ENCODE data around the gene BRPF3. TPM values are rescaled to one million over a fixed set of nuclear protein-coding genes. Genes with fewer than 3 reads are reported as not detected.

Gene BRPF3
- polyA plus RNA-seq (10.1 and 12.6 TPM in 2 replicates), polyA minus RNA-seq (37.3 and 42.7 TPM in 2 replicates)

DNA sequence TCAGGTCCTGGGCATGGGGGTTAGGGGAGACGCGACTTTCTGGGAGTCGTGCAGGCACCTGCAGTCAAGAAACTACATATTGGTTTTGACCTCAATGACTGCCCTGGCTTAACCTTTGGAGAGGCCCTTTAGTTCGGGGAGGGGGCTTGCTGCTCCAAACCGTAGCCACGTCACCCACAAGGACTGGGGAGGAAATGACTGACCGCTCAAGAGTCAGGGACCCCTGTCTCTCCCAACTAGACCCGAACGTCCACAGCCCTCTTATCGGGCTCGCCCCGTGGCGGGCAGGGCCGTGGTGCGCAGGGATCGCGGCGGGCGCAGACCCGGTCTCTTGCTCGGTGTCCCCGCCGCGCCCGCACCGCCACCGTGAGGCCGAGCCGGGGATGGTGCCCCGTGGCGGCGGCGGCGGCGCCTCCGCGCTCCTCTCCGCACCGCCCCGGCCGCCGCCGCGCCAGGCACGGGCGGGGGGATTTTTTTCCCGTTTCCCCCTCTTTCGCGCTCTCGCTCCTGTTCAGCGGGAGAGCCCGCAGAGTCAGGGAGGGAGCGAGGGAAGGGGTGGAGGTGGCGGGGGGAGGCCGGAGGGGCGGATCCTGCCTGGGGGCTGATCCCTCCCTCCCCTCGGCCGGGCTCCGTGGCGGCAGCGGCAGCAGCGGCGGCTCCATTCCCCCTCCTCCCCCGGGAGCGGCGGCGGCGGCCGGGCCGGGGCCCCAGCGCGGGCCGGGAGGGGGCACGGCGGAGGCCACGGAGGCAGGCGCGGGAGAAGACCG, at the start of gene BRPF3:
Gene BRPF3, plus strand, starts transcription at position 632 of the 767 bp plus-strand sequence. CDS start 3,579 bp downstream, outside the sequence.
- H3K4me3 ChIP-seq (ENCODE audit: low read length): peak within 1 kb of the TSS; percentile 81
- H3K9ac ChIP-seq (ENCODE audit: low read length): peak within 1 kb of the TSS; percentile 91
- H3K9me2 ChIP-seq (ENCODE audit: insufficient read depth, low read length): no peaks in the 10 kb centered on the region
- no peaks in the 10 kb centered on the region for H4K20me1 ChIP-seq (ENCODE audit: insufficient read depth)
- H3K27me3 ChIP-seq (ENCODE audit: insufficient read depth, low read depth, low read length): no peaks in the 10 kb centered on the region
- no peaks in the 10 kb centered on the region for H3K9me3 ChIP-seq (ENCODE audit: low read length)
- H3K27ac ChIP-seq (ENCODE audit: low read length): peak within 1 kb of the TSS; percentile 95
- TF ChIP-seq EP300 (conservative IDR thresholded peaks at IDR 0.05; ENCODE audit: poor library complexity, severe bottlenecking) (peak; percentile 42), MXI1 (conservative IDR thresholded peaks at IDR 0.05; ENCODE audit: poor library complexity, severe bottlenecking) (peak; percentile 57), CTCF (IDR thresholded peaks at IDR 0.05; ENCODE audit: poor library complexity, severe bottlenecking) (peak; percentile 85), POLR2AphosphoS5 (IDR thresholded peaks at IDR 0.05) (peak; percentile 51), EZH2 (IDR thresholded peaks at IDR 0.05; ENCODE audit: borderline replicate concordance, insufficient read depth, low read length, poor library complexity, severe bottlenecking) (no peak), SMC3 (conservative IDR thresholded peaks at IDR 0.05; ENCODE audit: poor library complexity) (peak; percentile 73), RAD21 (conservative IDR thresholded peaks at IDR 0.05) (peak; percentile 77), TAF1 (IDR thresholded peaks at IDR 0.05; ENCODE audit: low read depth) (no peak)
- TF ChIP-seq, protein P1, sequence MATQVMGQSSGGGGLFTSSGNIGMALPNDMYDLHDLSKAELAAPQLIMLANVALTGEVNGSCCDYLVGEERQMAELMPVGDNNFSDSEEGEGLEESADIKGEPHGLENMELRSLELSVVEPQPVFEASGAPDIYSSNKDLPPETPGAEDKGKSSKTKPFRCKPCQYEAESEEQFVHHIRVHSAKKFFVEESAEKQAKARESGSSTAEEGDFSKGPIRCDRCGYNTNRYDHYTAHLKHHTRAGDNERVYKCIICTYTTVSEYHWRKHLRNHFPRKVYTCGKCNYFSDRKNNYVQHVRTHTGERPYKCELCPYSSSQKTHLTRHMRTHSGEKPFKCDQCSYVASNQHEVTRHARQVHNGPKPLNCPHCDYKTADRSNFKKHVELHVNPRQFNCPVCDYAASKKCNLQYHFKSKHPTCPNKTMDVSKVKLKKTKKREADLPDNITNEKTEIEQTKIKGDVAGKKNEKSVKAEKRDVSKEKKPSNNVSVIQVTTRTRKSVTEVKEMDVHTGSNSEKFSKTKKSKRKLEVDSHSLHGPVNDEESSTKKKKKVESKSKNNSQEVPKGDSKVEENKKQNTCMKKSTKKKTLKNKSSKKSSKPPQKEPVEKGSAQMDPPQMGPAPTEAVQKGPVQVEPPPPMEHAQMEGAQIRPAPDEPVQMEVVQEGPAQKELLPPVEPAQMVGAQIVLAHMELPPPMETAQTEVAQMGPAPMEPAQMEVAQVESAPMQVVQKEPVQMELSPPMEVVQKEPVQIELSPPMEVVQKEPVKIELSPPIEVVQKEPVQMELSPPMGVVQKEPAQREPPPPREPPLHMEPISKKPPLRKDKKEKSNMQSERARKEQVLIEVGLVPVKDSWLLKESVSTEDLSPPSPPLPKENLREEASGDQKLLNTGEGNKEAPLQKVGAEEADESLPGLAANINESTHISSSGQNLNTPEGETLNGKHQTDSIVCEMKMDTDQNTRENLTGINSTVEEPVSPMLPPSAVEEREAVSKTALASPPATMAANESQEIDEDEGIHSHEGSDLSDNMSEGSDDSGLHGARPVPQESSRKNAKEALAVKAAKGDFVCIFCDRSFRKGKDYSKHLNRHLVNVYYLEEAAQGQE (IDR thresholded peaks at IDR 0.05; ENCODE audit: borderline replicate concordance): no peak
- H3K4me2 ChIP-seq (ENCODE audit: low read length): peak within 1 kb of the TSS; percentile 56
- peak within 1 kb of the TSS; percentile 90 for H2AFZ ChIP-seq (ENCODE audit: low read depth, low read length)
- peaks cover 16% of the 10 kb centered on the region for H3K36me3 ChIP-seq (ENCODE audit: insufficient read depth, low read length)
- H3K79me2 ChIP-seq (replicated peaks; ENCODE audit: insufficient read depth, low read length): peaks cover 39% of the 10 kb centered on the region
- no peaks in the 10 kb centered on the region for H3F3A ChIP-seq (ENCODE audit: insufficient read depth, low read length, poor library complexity, severe bottlenecking)

DNA sequence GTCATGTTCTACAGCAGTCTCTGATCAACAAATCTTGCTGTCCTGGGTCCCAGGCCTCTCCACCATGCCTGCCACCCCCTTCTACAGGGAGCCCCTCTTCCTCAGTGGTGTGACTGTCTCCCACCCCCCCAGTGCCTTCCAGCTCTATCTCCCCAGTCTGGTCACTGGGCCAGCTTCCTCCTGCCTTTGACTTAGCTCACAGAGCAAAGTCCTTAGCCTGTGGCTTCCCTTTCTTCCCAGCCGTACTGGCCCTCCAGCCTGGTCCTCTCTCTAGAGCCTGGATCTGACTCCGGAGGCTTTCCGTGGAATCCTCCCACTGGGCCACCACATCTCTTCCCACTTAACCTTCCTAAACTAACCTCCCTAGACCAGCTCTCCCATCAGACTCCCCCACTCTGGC, 49.2 kb upstream of the BRPF3 start:
- H3K9me3 ChIP-seq (ENCODE audit: low read length): no peaks in the 10 kb centered on the region
- H3K9ac ChIP-seq (ENCODE audit: low read length): no peak overlapping the region
- H2AFZ ChIP-seq (ENCODE audit: low read depth, low read length): no peak overlapping the region
- H3K4me2 ChIP-seq (ENCODE audit: low read length): no peak overlapping the region
- H3F3A ChIP-seq (ENCODE audit: insufficient read depth, low read length, poor library complexity, severe bottlenecking): no peaks in the 10 kb centered on the region
- H3K9me2 ChIP-seq (ENCODE audit: insufficient read depth, low read length): no peaks in the 10 kb centered on the region
- H3K4me3 ChIP-seq (ENCODE audit: low read length): no peak overlapping the region
- no peaks in the 10 kb centered on the region for H3K36me3 ChIP-seq (ENCODE audit: insufficient read depth, low read length)
- H3K79me2 ChIP-seq (replicated peaks; ENCODE audit: insufficient read depth, low read length): no peaks in the 10 kb centered on the region
- no peaks in the 10 kb centered on the region for H3K27me3 ChIP-seq (ENCODE audit: insufficient read depth, low read depth, low read length)
- no peak overlapping the region for H3K27ac ChIP-seq (ENCODE audit: low read length)
- no peaks in the 10 kb centered on the region for H4K20me1 ChIP-seq (ENCODE audit: insufficient read depth)
- TF ChIP-seq SMC3 (conservative IDR thresholded peaks at IDR 0.05; ENCODE audit: poor library complexity) (no peak), EZH2 (IDR thresholded peaks at IDR 0.05; ENCODE audit: borderline replicate concordance, insufficient read depth, low read length, poor library complexity, severe bottlenecking) (no peak), POLR2AphosphoS5 (IDR thresholded peaks at IDR 0.05) (no peak), CTCF (IDR thresholded peaks at IDR 0.05; ENCODE audit: poor library complexity, severe bottlenecking) (no peak), RAD21 (conservative IDR thresholded peaks at IDR 0.05) (no peak), TAF1 (IDR thresholded peaks at IDR 0.05; ENCODE audit: low read depth) (no peak), MXI1 (conservative IDR thresholded peaks at IDR 0.05; ENCODE audit: poor library complexity, severe bottlenecking) (no peak), EP300 (conservative IDR thresholded peaks at IDR 0.05; ENCODE audit: poor library complexity, severe bottlenecking) (no peak)
- TF ChIP-seq, protein P1 (IDR thresholded peaks at IDR 0.05; ENCODE audit: borderline replicate concordance): no peak
